ENCODE measurements around the gene UEVLD.

- no peak for TF ChIP-seq CTCF (IDR thresholded peaks at IDR 0.05; ENCODE audit: poor library complexity)
- no peak for TF ChIP-seq EZH2 (IDR thresholded peaks at IDR 0.05; ENCODE audit: borderline replicate concordance)
- no peak for TF ChIP-seq EZH2phosphoT487 (IDR thresholded peaks at IDR 0.05; ENCODE audit: low read depth, severe bottlenecking, unreplicated experiment)
Observed at GRCh38 chr11:18527512-18527911, 61.0 kb downstream of the UEVLD start.
